Stimulated activated CD8-positive, alpha-beta memory T cell treated with anti-CD3 and anti-CD28 coated beads, Interleukin-12 subunit alpha, Interleukin-12 subunit beta, amount 100 ng/mL, for 4 hours (primary cell): Measurements from ENCODE around the gene SMYD3.
"Not testable (repeated sequence)": the region's sequence is repeated elsewhere in the genome, so short reads cannot be mapped to it uniquely, and the experiment has no call there.

Experiments used
- DNase-seq: peaks from one replicate; pipeline ENCODE4 v3.0.0-alpha.2; 2020; ENCODE audit warnings: low read depth

The SMYD3 gene

GRCh38 chr1:246107516-246108277, 399.4 kb downstream of the SMYD3 start:
- DNase-seq = no peak

GRCh38 chr1:246106342-246106763, 400.7 kb downstream of the SMYD3 start:
- DNase-seq = no peak

GRCh38 chr1:246104927-246105326, 402.2 kb downstream of the SMYD3 start:
- no peak for DNase-seq

- no peak for DNase-seq
Observed at GRCh38 chr1:246099570-246099969, 407.5 kb downstream of the SMYD3 start.

GRCh38 chr1:246096356-246096755, 410.7 kb downstream of the SMYD3 start:
- DNase-seq = no peak

- DNase-seq = no peak
Observed at GRCh38 chr1:246095443-246095842, 411.6 kb downstream of the SMYD3 start.

GRCh38 chr1:246093230-246093629, 413.8 kb downstream of the SMYD3 start:
- DNase-seq = no peak

- no peak for DNase-seq
Observed at GRCh38 chr1:246092136-246092535, 414.9 kb downstream of the SMYD3 start.

- no peak for DNase-seq
Observed at GRCh38 chr1:246091477-246091876, 415.6 kb downstream of the SMYD3 start.

- DNase-seq = no peak
Observed at GRCh38 chr1:246086191-246086590, 420.9 kb downstream of the SMYD3 start.

GRCh38 chr1:246083416-246083815, 423.7 kb downstream of the SMYD3 start:
- no peak for DNase-seq

- no peak for DNase-seq
Observed at GRCh38 chr1:246081856-246082668, 425.0 kb downstream of the SMYD3 start.

- no peak for DNase-seq
Observed at GRCh38 chr1:246081138-246081702, 425.9 kb downstream of the SMYD3 start.

- DNase-seq = no peak
Observed at GRCh38 chr1:246080031-246080430, 427.0 kb downstream of the SMYD3 start.

- no peak for DNase-seq
Observed at GRCh38 chr1:246078888-246079252, 428.2 kb downstream of the SMYD3 start.

GRCh38 chr1:246078126-246078887, 428.8 kb downstream of the SMYD3 start:
- no peak for DNase-seq

GRCh38 chr1:246077476-246077875, 429.6 kb downstream of the SMYD3 start:
- no peak for DNase-seq

GRCh38 chr1:246074421-246074820, 432.7 kb downstream of the SMYD3 start:
- no peak for DNase-seq

- no peak for DNase-seq
Observed at GRCh38 chr1:246072456-246072955, 434.6 kb downstream of the SMYD3 start.

GRCh38 chr1:246071981-246072380, 435.1 kb downstream of the SMYD3 start:
- not testable (repeated sequence) for DNase-seq

GRCh38 chr1:246071561-246071960, 435.5 kb downstream of the SMYD3 start:
- DNase-seq = not testable (repeated sequence)

- no peak for DNase-seq
Observed at GRCh38 chr1:246069581-246069980, 437.5 kb downstream of the SMYD3 start.
